SK-N-SH treated with all-trans-retinoic acid at 6 μM for 48 hours (cell line): Measurements from ENCODE around the gene PPP2R5A.

Experiments used
- ATAC-seq: fragments of 200-7000 bp; cut with Tn5 transposase; 3 replicates; pipeline ENCODE4 v1.9.1; 2020; ENCODE audit warnings: mild to moderate bottlenecking, moderate library complexity
- ARNTL ChIP-seq: fragments of 450-650 bp; formaldehyde crosslinking; IDR thresholded peaks from 2 replicates; pipeline ENCODE4 v1.5.0; 2020; ENCODE audit warnings: low read depth, mild to moderate bottlenecking, moderate library complexity, borderline replicate concordance
- CSDC2 ChIP-seq: fragments of 250-450 bp; sonication (Bioruptor Pico); IDR thresholded peaks from 2 replicates; pipeline ENCODE4 v1.5.0; 2020; ENCODE audit warnings: mild to moderate bottlenecking, moderate library complexity
- ESRRG ChIP-seq: fragments of 250-450 bp; sonication (Bioruptor Pico); IDR thresholded peaks from 2 replicates; pipeline ENCODE4 v1.6.1; 2021; ENCODE audit warnings: mild to moderate bottlenecking
- GLIS3 ChIP-seq: fragments of 250-450 bp; sonication (Bioruptor Pico); IDR thresholded peaks from 2 replicates; pipeline ENCODE4 v1.5.0; 2020; ENCODE audit warnings: mild to moderate bottlenecking, moderate library complexity
- ISL1 ChIP-seq: fragments of 250-450 bp; sonication (Bioruptor Pico); IDR thresholded peaks from 2 replicates; pipeline ENCODE4 v2.1.2; 2022; ENCODE audit warnings: mild to moderate bottlenecking, moderate library complexity
- OSR1 ChIP-seq: fragments of 250-450 bp; sonication (Bioruptor Pico); IDR thresholded peaks from 2 replicates; pipeline ENCODE4 v1.8.0; 2022; ENCODE audit warnings: moderate library complexity, mild to moderate bottlenecking, inconsistent platforms
- PATZ1 ChIP-seq: fragments of 250-450 bp; sonication (Bioruptor Pico); IDR thresholded peaks from 2 replicates; pipeline ENCODE4 v1.8.0; 2020; ENCODE audit warnings: mild to moderate bottlenecking, moderate library complexity, borderline replicate concordance
- POU6F1 ChIP-seq: fragments of 250-450 bp; sonication (Bioruptor Pico); IDR thresholded peaks from 2 replicates; pipeline ENCODE4 v1.8.0; 2021; ENCODE audit warnings: low read depth, mild to moderate bottlenecking, moderate library complexity, borderline replicate concordance
- PPARA ChIP-seq: fragments of 250-450 bp; sonication (Bioruptor Pico); IDR thresholded peaks from 2 replicates; pipeline ENCODE4 v1.5.0; 2020; ENCODE audit warnings: mild to moderate bottlenecking, borderline replicate concordance
- RARB ChIP-seq: fragments of 250-450 bp; sonication (Bioruptor Pico); IDR thresholded peaks from 2 replicates; pipeline ENCODE4 v1.8.0; 2021; ENCODE audit warnings: mild to moderate bottlenecking, moderate library complexity
- SNAI2 ChIP-seq: fragments of 250-450 bp; sonication (Bioruptor Pico); IDR thresholded peaks from 2 replicates; pipeline ENCODE4 v1.5.0; 2020; ENCODE audit warnings: mild to moderate bottlenecking, moderate library complexity
- TCF4 ChIP-seq: fragments of 250-450 bp; sonication (Bioruptor Pico); IDR thresholded peaks from 2 replicates; pipeline ENCODE4 v1.8.0; 2021; ENCODE audit warnings: mild to moderate bottlenecking, moderate library complexity, borderline replicate concordance
- TOX ChIP-seq: fragments of 250-450 bp; sonication (Bioruptor Pico); IDR thresholded peaks from 2 replicates; pipeline ENCODE4 v1.8.0; 2021; ENCODE audit warnings: mild to moderate bottlenecking, moderate library complexity, borderline replicate concordance
- ZC3H10 ChIP-seq: fragments of 250-450 bp; sonication (Bioruptor Pico); IDR thresholded peaks from 2 replicates; pipeline ENCODE4 v1.5.1; 2021; ENCODE audit warnings: mild to moderate bottlenecking, moderate library complexity
- ZFP3 ChIP-seq: fragments of 250-450 bp; sonication (Bioruptor Pico); IDR thresholded peaks from 2 replicates; pipeline ENCODE4 v1.5.0; 2020; ENCODE audit warnings: mild to moderate bottlenecking, moderate library complexity
- ZFP30 ChIP-seq: fragments of 450-650 bp; formaldehyde crosslinking; IDR thresholded peaks from 2 replicates; pipeline ENCODE4 v1.5.0; 2022; ENCODE audit warnings: mild to moderate bottlenecking, moderate library complexity
- ZNF565 ChIP-seq: fragments of 450-650 bp; formaldehyde crosslinking; conservative IDR thresholded peaks from 2 replicates; pipeline ENCODE4 v1.5.0; 2020; ENCODE audit warnings: low read depth, mild to moderate bottlenecking, moderate library complexity
- ZNF8 ChIP-seq: fragments of 450-650 bp; formaldehyde crosslinking; IDR thresholded peaks from 2 replicates; pipeline ENCODE4 v1.5.0; 2020; ENCODE audit warnings: mild to moderate bottlenecking, moderate library complexity
- TF ChIP-seq, protein P1 (sequence below): fragments of 250-450 bp; sonication (Bioruptor Pico); IDR thresholded peaks from 2 replicates; pipeline ENCODE4 v1.5.1; 2021; ENCODE audit warnings: mild to moderate bottlenecking, moderate library complexity
- TF ChIP-seq, protein P2 (sequence below): fragments of 250-450 bp; sonication (Bioruptor Pico); IDR thresholded peaks from 2 replicates; pipeline ENCODE4 v1.5.1; 2020; ENCODE audit warnings: low read depth, mild to moderate bottlenecking, moderate library complexity

The PPP2R5A gene

GRCh38 chr1:212259693-212260480 is 25.3 kb upstream of the PPP2R5A start (continued):
- TF ChIP-seq POU6F1 = no peak
- TF ChIP-seq CSDC2 (CRISPR knock-in tag) = no peak
- TF ChIP-seq OSR1 (CRISPR knock-in tag) = no peak

DNA sequence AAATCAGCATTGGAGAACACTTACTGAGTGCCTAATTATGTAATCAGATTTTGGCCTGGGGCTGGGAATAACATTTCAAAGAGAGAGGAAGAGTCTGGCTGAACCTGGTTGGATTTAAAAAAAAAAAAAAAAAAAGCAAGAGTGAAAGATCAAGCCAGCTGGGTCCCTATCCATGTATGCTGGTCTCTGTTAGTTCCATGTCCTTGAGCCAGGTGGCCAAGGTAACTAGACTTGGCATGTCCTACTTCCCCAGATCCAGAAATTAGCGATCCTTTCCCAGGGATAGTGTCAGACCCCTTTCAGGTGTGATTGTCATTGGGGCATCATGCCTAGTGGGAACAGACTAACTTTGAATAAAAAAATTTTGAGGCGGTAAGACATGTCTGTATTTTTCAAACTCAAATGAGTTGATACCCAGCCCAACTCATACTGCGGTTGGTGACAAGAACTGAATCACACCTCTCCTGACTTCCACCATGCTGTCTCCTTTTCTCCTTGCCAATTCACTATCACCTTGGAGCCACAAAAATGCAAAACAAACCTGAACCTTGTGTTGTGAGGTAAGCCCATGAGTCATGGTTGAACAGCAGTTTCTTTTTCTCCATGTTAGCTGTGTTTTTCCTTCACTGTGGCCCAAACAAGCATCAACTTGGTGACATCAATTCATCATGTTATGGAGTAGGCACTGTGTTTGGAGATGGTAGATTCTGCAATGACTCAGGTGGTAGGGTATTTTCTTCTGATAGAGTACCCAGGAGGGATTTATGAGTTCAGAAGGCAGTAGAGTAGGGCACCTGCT is 24.5 kb upstream of the PPP2R5A start:
- no peak for ATAC-seq
- TF ChIP-seq OSR1 (CRISPR knock-in tag) = no peak
- no peak for TF ChIP-seq RARB (CRISPR knock-in tag)
- TF ChIP-seq, protein P1, sequence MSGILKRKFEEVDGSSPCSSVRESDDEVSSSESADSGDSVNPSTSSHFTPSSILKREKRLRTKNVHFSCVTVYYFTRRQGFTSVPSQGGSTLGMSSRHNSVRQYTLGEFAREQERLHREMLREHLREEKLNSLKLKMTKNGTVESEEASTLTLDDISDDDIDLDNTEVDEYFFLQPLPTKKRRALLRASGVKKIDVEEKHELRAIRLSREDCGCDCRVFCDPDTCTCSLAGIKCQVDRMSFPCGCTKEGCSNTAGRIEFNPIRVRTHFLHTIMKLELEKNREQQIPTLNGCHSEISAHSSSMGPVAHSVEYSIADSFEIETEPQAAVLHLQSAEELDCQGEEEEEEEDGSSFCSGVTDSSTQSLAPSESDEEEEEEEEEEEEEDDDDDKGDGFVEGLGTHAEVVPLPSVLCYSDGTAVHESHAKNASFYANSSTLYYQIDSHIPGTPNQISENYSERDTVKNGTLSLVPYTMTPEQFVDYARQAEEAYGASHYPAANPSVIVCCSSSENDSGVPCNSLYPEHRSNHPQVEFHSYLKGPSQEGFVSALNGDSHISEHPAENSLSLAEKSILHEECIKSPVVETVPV (CRISPR knock-in tag) = no peak
- TF ChIP-seq CSDC2 (CRISPR knock-in tag) = no peak
- no peak for TF ChIP-seq ZC3H10 (CRISPR knock-in tag)
- no peak for TF ChIP-seq TOX
- TF ChIP-seq ISL1 (CRISPR knock-in tag) = no peak
- TF ChIP-seq ZNF565 = no peak
- TF ChIP-seq PATZ1 (CRISPR knock-in tag) = no peak
- TF ChIP-seq POU6F1 = no peak

- no peak for ATAC-seq
- no peak for TF ChIP-seq ZNF8 (CRISPR knock-in tag)
- TF ChIP-seq ISL1 (CRISPR knock-in tag) = no peak
- TF ChIP-seq ZFP30 = no peak
- TF ChIP-seq CSDC2 (CRISPR knock-in tag) = no peak
- no peak for TF ChIP-seq GLIS3 (CRISPR knock-in tag)
- TF ChIP-seq ZNF565 = no peak
- no peak for TF ChIP-seq PATZ1 (CRISPR knock-in tag)
- TF ChIP-seq ESRRG (CRISPR knock-in tag) = no peak
- TF ChIP-seq ZFP3 (CRISPR knock-in tag) = no peak
- TF ChIP-seq ARNTL (CRISPR knock-in tag) = no peak
- no peak for TF ChIP-seq POU6F1
- TF ChIP-seq PPARA (CRISPR knock-in tag) = no peak
- no peak for TF ChIP-seq TCF4
- TF ChIP-seq OSR1 (CRISPR knock-in tag) = no peak
- no peak for TF ChIP-seq SNAI2 (CRISPR knock-in tag)
- TF ChIP-seq RARB (CRISPR knock-in tag) = no peak
- TF ChIP-seq ZC3H10 (CRISPR knock-in tag) = no peak
- TF ChIP-seq, protein P2, sequence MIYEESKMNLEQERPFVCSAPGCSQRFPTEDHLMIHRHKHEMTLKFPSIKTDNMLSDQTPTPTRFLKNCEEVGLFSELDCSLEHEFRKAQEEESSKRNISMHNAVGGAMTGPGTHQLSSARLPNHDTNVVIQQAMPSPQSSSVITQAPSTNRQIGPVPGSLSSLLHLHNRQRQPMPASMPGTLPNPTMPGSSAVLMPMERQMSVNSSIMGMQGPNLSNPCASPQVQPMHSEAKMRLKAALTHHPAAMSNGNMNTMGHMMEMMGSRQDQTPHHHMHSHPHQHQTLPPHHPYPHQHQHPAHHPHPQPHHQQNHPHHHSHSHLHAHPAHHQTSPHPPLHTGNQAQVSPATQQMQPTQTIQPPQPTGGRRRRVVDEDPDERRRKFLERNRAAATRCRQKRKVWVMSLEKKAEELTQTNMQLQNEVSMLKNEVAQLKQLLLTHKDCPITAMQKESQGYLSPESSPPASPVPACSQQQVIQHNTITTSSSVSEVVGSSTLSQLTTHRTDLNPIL (CRISPR knock-in tag) = no peak
- TF ChIP-seq, all 23 proteins: peak for 0
Observed at GRCh38 chr1:212261361-212261929, 23.8 kb upstream of the PPP2R5A start.
